Activated T-helper 1 cell treated with anti-CD3 and anti-CD28 coated beads, Interleukin-12 subunit alpha, Interleukin-12 subunit beta, Interleukin-2, Interleukin-4 antibody, amounts not matched to agents 30 ng/mL and 10 ng/mL and 1 ng/mL, durations not matched to agents 14 hours and 24 hours and 36 hours (primary cell): ENCODE measurements around the gene DIABLO. TPM values are rescaled to one million over a fixed set of nuclear protein-coding genes. Genes with fewer than 3 reads are reported as not detected.
"Not testable (repeated sequence)": the region's sequence is repeated elsewhere in the genome, so short reads cannot be mapped to it uniquely, and the experiment has no call there.

Experiments used
- DNase-seq: peaks from one replicate; pipeline ENCODE4 v3.0.0; 2021; ENCODE audit warnings: low spot score
- H3K27ac Mint-ChIP-seq: one replicate; pipeline ENCODE4 v1.8.0; 2021; ENCODE audit warnings: mild to moderate bottlenecking, mixed read lengths
- H3K27me3 Mint-ChIP-seq: one replicate; pipeline ENCODE4 v1.8.0; 2022; ENCODE audit warnings: mild to moderate bottlenecking, moderate library complexity, mixed read lengths; ENCODE audit not compliant: insufficient read depth
- H3K36me3 Mint-ChIP-seq: one replicate; pipeline ENCODE4 v1.8.0; 2021; ENCODE audit warnings: low read depth, mixed read lengths
- H3K4me1 Mint-ChIP-seq: one replicate; pipeline ENCODE4 v1.8.0; 2021; ENCODE audit warnings: low read depth, mixed read lengths
- H3K4me3 Mint-ChIP-seq: one replicate; pipeline ENCODE4 v1.8.0; 2021; ENCODE audit warnings: mild to moderate bottlenecking, moderate library complexity, mixed read lengths
- H3K9me3 Mint-ChIP-seq: one replicate; pipeline ENCODE4 v1.8.0; 2021; ENCODE audit warnings: mixed read lengths
- intact Hi-C: fragments of 100-400 bp; cut with micrococcal nuclease; formaldehyde crosslinking; loops from one replicate; pipeline ENCODE4 v1.15.1; 2024
- total RNA-seq: library from RNA; stranded (reverse); gene quantifications from 2 replicates; pipeline ENCODE4 v1.2.3, GENCODE V29; 2022

DIABLO gene
- total RNA-seq, 1 donor from 2014 or later, result 58.1 TPM

GRCh38 chr12:122206111-122206881 is 19.6 kb downstream of the DIABLO start:
- Mint-ChIP-seq H3K4me3 (no peak overlapping the region), H3K27ac (no peak overlapping the region), H3K36me3 (peaks cover 16% of the 10 kb centered on the region), H3K9me3 (no peaks in the 10 kb centered on the region), H3K27me3 (peaks cover 21% of the 10 kb centered on the region), H3K4me1 (no peaks in the 10 kb centered on the region)
- DNase-seq, result no peak
- intact Hi-C loops, result no loop called here

GRCh38 chr12:122205053-122205925 is 20.6 kb downstream of the DIABLO start:
- H3K36me3 Mint-ChIP-seq, result peaks cover 13% of the 10 kb centered on the region
- intact Hi-C loops, result no loop called here
- DNase-seq, result no peak
- H3K9me3 Mint-ChIP-seq, result no peaks in the 10 kb centered on the region
- peaks cover 23% of the 10 kb centered on the region for H3K27me3 Mint-ChIP-seq
- H3K4me3 Mint-ChIP-seq, result peak overlapping the region; percentile 75
- no peaks in the 10 kb centered on the region for H3K4me1 Mint-ChIP-seq
- H3K27ac Mint-ChIP-seq, result no peak overlapping the region

GRCh38 chr12:122204167-122205052 is 21.4 kb downstream of the DIABLO start:
- peak overlapping the region; percentile 75 for H3K4me3 Mint-ChIP-seq
- peaks cover 23% of the 10 kb centered on the region for H3K27me3 Mint-ChIP-seq
- no peak overlapping the region for H3K27ac Mint-ChIP-seq
- no peaks in the 10 kb centered on the region for H3K4me1 Mint-ChIP-seq
- peaks cover 7% of the 10 kb centered on the region for H3K36me3 Mint-ChIP-seq
- H3K9me3 Mint-ChIP-seq, result no peaks in the 10 kb centered on the region
- intact Hi-C loops, result no loop called here
- no peak for DNase-seq

GRCh38 chr12:122203301-122204166 is 22.3 kb downstream of the DIABLO start, which contains the start of gene B3GNT4:
B3GNT4 (plus strand) TSS chr12:122203709; CDS start chr12:122204619, 910 bp downstream.
- H3K4me1 Mint-ChIP-seq, result no peaks in the 10 kb centered on the region
- no peaks in the 10 kb centered on the region for H3K9me3 Mint-ChIP-seq
- intact Hi-C loops, result loop anchor here (1.0 kb wide), 1 partner anchor 23 kb away; the partner anchor contains the start of gene DIABLO
- DNase-seq, result peak; percentile 45
- peaks cover 23% of the 10 kb centered on the region for H3K27me3 Mint-ChIP-seq
- peaks cover 5% of the 10 kb centered on the region for H3K36me3 Mint-ChIP-seq
- H3K4me3 Mint-ChIP-seq, result peak within 1 kb of the TSS; percentile 82
- peak within 1 kb of the TSS; percentile 40 for H3K27ac Mint-ChIP-seq

- H3K4me1 Mint-ChIP-seq, H3K27ac Mint-ChIP-seq, H3K9me3 Mint-ChIP-seq, H3K36me3 Mint-ChIP-seq, DNase-seq: not testable (repeated sequence)
- intact Hi-C loops, result loop anchor here (1.0 kb wide), 1 partner anchor 23 kb away; the partner anchor contains the start of gene DIABLO
- H3K27me3 Mint-ChIP-seq, result peaks cover 28% of the 10 kb centered on the region
- H3K4me3 Mint-ChIP-seq, result peak overlapping the region; percentile 82
Measured at GRCh38 chr12:122202811-122203210, 23.0 kb downstream of the DIABLO start.

GRCh38 chr12:122202017-122202416 is 23.8 kb downstream of the DIABLO start:
- DNase-seq, result no peak
- Mint-ChIP-seq H3K4me3 (no peak overlapping the region), H3K9me3 (no peaks in the 10 kb centered on the region), H3K27me3 (peaks cover 33% of the 10 kb centered on the region), H3K4me1 (peaks cover 11% of the 10 kb centered on the region), H3K36me3 (peaks cover 2% of the 10 kb centered on the region), H3K27ac (no peak overlapping the region)
- intact Hi-C loops, result no loop called here

- Mint-ChIP-seq H3K36me3 (peaks cover 2% of the 10 kb centered on the region), H3K27ac (no peak overlapping the region), H3K27me3 (peaks cover 33% of the 10 kb centered on the region), H3K4me1 (peaks cover 11% of the 10 kb centered on the region), H3K9me3 (no peaks in the 10 kb centered on the region), H3K4me3 (peak overlapping the region; percentile 33)
- no peak for DNase-seq
- intact Hi-C loops, result no loop called here
Measured at GRCh38 chr12:122201381-122201780, 24.5 kb downstream of the DIABLO start.

- Mint-ChIP-seq H3K36me3 (peaks cover 2% of the 10 kb centered on the region), H3K4me1 (peaks cover 11% of the 10 kb centered on the region), H3K9me3 (no peaks in the 10 kb centered on the region), H3K27ac (no peak overlapping the region), H3K27me3 (peaks cover 32% of the 10 kb centered on the region), H3K4me3 (no peak overlapping the region)
- DNase-seq, result no peak
- intact Hi-C loops, result no loop called here
Measured at GRCh38 chr12:122200541-122201175, 25.2 kb downstream of the DIABLO start.

- no peak overlapping the region for H3K27ac Mint-ChIP-seq
- no peak for DNase-seq
- H3K4me3 Mint-ChIP-seq, result no peak overlapping the region
- no peaks in the 10 kb centered on the region for H3K36me3 Mint-ChIP-seq
- H3K9me3 Mint-ChIP-seq, result no peaks in the 10 kb centered on the region
- intact Hi-C loops, result no loop called here
- H3K27me3 Mint-ChIP-seq, result peaks cover 26% of the 10 kb centered on the region
- H3K4me1 Mint-ChIP-seq, result peaks cover 11% of the 10 kb centered on the region
Measured at GRCh38 chr12:122199484-122200355, 26.1 kb downstream of the DIABLO start.

- Mint-ChIP-seq H3K9me3 (no peaks in the 10 kb centered on the region), H3K4me3 (peak overlapping the region; percentile 2), H3K36me3 (no peaks in the 10 kb centered on the region), H3K27ac (peak overlapping the region; percentile 2), H3K4me1 (peaks cover 11% of the 10 kb centered on the region), H3K27me3 (peaks cover 21% of the 10 kb centered on the region)
- intact Hi-C loops, result no loop called here
- DNase-seq, result no peak
Measured at GRCh38 chr12:122197612-122197966, 28.3 kb downstream of the DIABLO start.

- Mint-ChIP-seq H3K27ac (no peak overlapping the region), H3K27me3 (peaks cover 18% of the 10 kb centered on the region), H3K9me3 (no peaks in the 10 kb centered on the region), H3K4me3 (no peak overlapping the region), H3K4me1 (peaks cover 16% of the 10 kb centered on the region), H3K36me3 (no peaks in the 10 kb centered on the region)
- intact Hi-C loops, result no loop called here
- DNase-seq, result no peak
Measured at GRCh38 chr12:122195405-122195804, 30.4 kb downstream of the DIABLO start.
